ENCODE measurements around the gene IFITM5. TPM values are rescaled to one million over a fixed set of nuclear protein-coding genes. Genes with fewer than 3 reads are reported as not detected.

The IFITM5 gene
- not detected for total RNA-seq

DNA sequence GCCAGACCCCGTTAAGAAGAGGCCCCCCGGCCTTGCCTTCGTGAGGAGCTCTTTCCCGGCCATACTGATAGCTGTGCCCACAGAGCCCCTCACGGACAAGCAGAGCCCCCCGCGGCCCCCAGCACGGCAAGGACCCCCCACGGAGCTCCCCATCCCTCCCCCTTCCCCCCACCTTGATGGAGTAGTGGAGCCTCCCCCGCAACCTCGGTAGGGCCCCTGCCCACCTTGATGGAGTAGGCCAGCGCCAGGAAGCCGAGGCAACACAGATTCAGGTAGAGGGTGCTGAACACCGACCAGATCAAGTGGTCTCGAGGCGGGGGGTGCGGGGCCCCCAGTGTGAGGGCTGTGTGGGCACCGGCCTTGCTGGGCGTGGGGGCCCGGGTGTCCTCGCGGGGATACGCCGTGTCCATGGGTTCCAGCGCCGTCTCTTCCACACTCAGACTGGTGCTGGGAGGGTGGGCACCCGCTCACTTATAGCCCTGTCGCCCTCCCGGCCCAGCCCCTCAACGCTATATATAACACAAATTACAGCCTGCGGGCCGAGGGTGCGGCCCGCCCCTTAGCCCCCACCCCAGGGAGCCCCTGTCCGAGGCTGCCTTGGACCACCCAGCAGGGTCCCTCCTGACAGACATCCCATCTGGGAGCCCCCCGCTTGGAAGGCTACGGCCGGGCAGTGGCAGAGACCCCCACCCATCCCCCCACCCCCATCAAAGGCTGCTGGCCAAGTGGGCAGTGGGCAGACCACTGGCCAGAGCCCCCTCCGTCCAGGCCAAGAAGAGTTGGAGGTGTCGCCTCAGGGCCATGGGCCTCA, at the start of gene IFITM5:
TSS of gene IFITM5 (minus strand) at position 446 of the 811 bp plus-strand sequence. CDS start at position 410, 36 bp downstream.
- H3K9me3 ChIP-seq, result no peaks in the 10 kb centered on the region
- peaks cover 13% of the 10 kb centered on the region for H3K4me1 ChIP-seq
- WGBS, result 74% methylated on average over 7 of the region's 40 CpGs
- H3K27me3 ChIP-seq, result peaks cover 17% of the 10 kb centered on the region
- DNase-seq (ENCODE audit: low spot score in 2 of 2), result peak in 1 of 2 donors; percentile 60
- TF ChIP-seq POLR2A (IDR thresholded peaks at IDR 0.05) (no peak), EP300 (IDR thresholded peaks at IDR 0.05) (no peak), POLR2AphosphoS5 (IDR thresholded peaks at IDR 0.05) (no peak)
- TF ChIP-seq, protein P1, sequence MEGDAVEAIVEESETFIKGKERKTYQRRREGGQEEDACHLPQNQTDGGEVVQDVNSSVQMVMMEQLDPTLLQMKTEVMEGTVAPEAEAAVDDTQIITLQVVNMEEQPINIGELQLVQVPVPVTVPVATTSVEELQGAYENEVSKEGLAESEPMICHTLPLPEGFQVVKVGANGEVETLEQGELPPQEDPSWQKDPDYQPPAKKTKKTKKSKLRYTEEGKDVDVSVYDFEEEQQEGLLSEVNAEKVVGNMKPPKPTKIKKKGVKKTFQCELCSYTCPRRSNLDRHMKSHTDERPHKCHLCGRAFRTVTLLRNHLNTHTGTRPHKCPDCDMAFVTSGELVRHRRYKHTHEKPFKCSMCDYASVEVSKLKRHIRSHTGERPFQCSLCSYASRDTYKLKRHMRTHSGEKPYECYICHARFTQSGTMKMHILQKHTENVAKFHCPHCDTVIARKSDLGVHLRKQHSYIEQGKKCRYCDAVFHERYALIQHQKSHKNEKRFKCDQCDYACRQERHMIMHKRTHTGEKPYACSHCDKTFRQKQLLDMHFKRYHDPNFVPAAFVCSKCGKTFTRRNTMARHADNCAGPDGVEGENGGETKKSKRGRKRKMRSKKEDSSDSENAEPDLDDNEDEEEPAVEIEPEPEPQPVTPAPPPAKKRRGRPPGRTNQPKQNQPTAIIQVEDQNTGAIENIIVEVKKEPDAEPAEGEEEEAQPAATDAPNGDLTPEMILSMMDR (IDR thresholded peaks at IDR 0.05), result no peak
- H3K27ac ChIP-seq, result no peak within 1 kb of the TSS
- H3K36me3 ChIP-seq, result no peaks in the 10 kb centered on the region
- H3K4me3 ChIP-seq, result no peak within 1 kb of the TSS

DNA sequence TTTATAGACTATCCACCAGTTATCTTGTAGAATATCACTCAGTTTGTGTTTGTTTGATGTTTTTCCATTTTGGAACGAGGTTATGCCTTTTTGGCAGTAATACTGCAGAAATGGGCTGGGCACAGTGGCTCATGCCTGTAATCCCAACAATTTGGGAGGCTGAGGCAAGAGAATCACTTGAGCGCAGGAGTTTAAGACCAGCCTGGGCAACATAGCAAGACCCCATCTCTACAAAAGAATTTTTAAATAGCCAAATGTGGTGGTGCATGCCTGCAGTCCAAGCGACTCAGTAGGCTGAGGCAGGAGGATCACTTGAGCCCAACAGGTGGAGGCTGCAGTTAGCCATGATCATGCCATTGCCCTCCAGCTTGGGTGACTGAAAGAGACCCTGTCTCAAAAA, 47.2 kb upstream of the IFITM5 start:
- Histone ChIP-seq H3K9me3 (no peaks in the 10 kb centered on the region), H3K4me3 (no peak overlapping the region), H3K36me3 (no peaks in the 10 kb centered on the region), H3K4me1 (peaks cover 22% of the 10 kb centered on the region), H3K27me3 (no peaks in the 10 kb centered on the region), H3K27ac (no peak overlapping the region)
- TF ChIP-seq POLR2A (IDR thresholded peaks at IDR 0.05) (no peak), EP300 (IDR thresholded peaks at IDR 0.05) (no peak), POLR2AphosphoS5 (IDR thresholded peaks at IDR 0.05) (no peak)
- TF ChIP-seq, protein P1 (IDR thresholded peaks at IDR 0.05), result no peak
- no peak for DNase-seq (ENCODE audit: low spot score in 2 of 2)
- 81% methylated on average over 3 of the region's 3 CpGs for WGBS

DNA sequence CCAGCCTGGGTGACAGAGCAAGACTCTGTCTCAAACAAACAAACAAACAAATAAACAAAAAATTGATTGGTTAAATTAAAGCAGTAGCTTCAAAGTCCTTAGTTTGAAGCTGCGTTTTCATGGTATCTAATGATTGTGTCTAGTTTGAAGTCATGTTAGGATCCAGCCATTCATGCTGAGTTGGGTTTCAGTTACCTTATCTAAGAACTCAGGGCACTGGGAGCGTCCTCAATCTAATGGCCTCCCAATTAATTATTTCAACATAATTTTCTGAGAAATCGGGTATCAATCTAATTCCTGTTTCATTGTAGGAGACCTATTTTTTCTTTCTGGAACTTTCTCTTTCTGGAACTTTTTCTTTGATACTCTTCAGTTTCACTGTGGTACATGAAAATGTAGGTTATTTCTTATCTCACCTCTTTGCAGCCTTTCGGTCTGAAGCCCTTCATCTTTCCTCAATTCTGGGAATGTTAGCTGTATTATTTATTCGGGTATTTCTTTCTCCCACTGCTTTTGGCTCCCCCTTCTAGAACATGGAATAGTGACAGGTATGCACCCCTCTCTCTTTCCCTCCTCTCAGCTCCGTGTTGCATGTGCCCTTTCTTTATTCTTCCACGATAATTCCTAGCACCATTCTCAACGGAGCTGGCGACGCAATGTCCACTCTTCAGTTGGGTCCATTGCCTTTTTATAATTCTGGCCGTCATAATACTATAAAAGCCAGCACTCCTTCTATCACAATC, 45.7 kb upstream of the IFITM5 start:
- TF ChIP-seq, protein P1 (IDR thresholded peaks at IDR 0.05), result no peak
- TF ChIP-seq POLR2AphosphoS5 (IDR thresholded peaks at IDR 0.05) (no peak), POLR2A (IDR thresholded peaks at IDR 0.05) (no peak), EP300 (IDR thresholded peaks at IDR 0.05) (no peak)
- H3K9me3 ChIP-seq, result no peaks in the 10 kb centered on the region
- no peak for DNase-seq (ENCODE audit: low spot score in 2 of 2)
- no peak overlapping the region for H3K27ac ChIP-seq
- no peaks in the 10 kb centered on the region for H3K27me3 ChIP-seq
- H3K4me1 ChIP-seq, result peaks cover 8% of the 10 kb centered on the region
- no peak overlapping the region for H3K4me3 ChIP-seq
- no peaks in the 10 kb centered on the region for H3K36me3 ChIP-seq
- 94% methylated on average over 11 of the region's 11 CpGs for WGBS

DNA sequence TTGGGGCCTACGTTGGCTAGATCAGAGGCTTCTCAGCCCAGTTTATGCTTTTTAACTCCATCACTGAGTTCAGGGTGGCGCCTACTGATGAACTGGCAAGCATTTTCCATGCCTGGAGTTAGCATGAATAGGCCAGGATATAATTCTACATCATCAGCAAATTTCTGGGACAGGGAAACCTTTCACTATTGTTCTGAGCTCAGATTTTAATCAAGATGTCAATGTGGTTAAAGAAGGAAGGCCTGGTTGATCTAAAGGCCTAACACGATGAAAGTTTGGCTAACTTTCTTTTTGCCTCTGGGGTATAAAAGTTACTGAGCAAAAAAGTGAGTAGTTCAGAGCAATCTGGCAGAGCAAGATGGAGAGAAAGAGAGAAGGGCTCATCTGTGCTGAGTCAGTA, 43.0 kb upstream of the IFITM5 start:
- H3K36me3 ChIP-seq, result no peaks in the 10 kb centered on the region
- H3K27ac ChIP-seq, result peak overlapping the region; percentile 38
- H3K4me1 ChIP-seq, result peaks cover 8% of the 10 kb centered on the region
- no peaks in the 10 kb centered on the region for H3K9me3 ChIP-seq
- TF ChIP-seq POLR2A (IDR thresholded peaks at IDR 0.05) (no peak), EP300 (IDR thresholded peaks at IDR 0.05) (no peak)
- TF ChIP-seq, protein P1 (IDR thresholded peaks at IDR 0.05), result no peak
- H3K27me3 ChIP-seq, result no peaks in the 10 kb centered on the region
- H3K4me3 ChIP-seq, result no peak overlapping the region
- no peak for DNase-seq (ENCODE audit: low spot score in 2 of 2)
- WGBS, result 32% methylated on average over 3 of the region's 3 CpGs

Data from suprapubic skin (tissue), 4 donors.